ENCODE data around the gene BMP3. TPM values are rescaled to one million over a fixed set of nuclear protein-coding genes. Genes with fewer than 3 reads are reported as not detected.

BMP3 gene
- total RNA-seq, 1 experiment from 2014 or later: 0.17 TPM

DNA sequence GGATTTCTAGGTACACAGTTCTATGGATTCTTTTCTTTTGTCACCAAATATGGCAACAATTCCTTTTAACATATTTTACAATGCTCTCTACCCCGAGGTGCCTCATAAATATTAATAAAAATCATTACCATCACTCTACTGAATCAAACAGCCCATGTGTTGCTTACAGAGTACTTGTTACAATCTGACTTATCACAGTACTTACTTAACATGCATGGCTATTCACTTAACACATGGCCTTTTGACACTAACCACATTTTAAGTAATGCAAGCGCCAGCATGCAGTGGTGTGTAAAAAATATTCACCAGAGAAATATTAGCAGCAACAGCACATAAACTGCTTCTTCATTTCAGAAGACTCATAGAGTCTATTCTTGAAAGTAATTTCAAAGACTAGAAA is 64.9 kb downstream of the BMP3 start:
- BruUV-seq (replicated peaks): no TSS peak
- Mint-ChIP-seq H3K27me3 (ENCODE audit: unreplicated experiment) (no peaks in the 10 kb centered on the region), H3K27ac (ENCODE audit: unreplicated experiment) (no peak overlapping the region), H3K36me3 (ENCODE audit: insufficient read depth, unreplicated experiment) (no peaks in the 10 kb centered on the region), H3K9me3 (ENCODE audit: low read depth, unreplicated experiment) (no peaks in the 10 kb centered on the region), H3K4me1 (ENCODE audit: low read depth, unreplicated experiment) (no peaks in the 10 kb centered on the region), H3K4me3 (ENCODE audit: low read depth, unreplicated experiment) (no peak overlapping the region)
- TF ChIP-seq, protein P1, sequence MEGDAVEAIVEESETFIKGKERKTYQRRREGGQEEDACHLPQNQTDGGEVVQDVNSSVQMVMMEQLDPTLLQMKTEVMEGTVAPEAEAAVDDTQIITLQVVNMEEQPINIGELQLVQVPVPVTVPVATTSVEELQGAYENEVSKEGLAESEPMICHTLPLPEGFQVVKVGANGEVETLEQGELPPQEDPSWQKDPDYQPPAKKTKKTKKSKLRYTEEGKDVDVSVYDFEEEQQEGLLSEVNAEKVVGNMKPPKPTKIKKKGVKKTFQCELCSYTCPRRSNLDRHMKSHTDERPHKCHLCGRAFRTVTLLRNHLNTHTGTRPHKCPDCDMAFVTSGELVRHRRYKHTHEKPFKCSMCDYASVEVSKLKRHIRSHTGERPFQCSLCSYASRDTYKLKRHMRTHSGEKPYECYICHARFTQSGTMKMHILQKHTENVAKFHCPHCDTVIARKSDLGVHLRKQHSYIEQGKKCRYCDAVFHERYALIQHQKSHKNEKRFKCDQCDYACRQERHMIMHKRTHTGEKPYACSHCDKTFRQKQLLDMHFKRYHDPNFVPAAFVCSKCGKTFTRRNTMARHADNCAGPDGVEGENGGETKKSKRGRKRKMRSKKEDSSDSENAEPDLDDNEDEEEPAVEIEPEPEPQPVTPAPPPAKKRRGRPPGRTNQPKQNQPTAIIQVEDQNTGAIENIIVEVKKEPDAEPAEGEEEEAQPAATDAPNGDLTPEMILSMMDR (IDR thresholded peaks at IDR 0.05; ENCODE audit: unreplicated experiment): no peak
- CTCF ChIA-PET: no interaction called here
- intact Hi-C loops (cut with micrococcal nuclease; ENCODE audit: unreplicated experiment): no loop called here
- no peak for DNase-seq

DNA sequence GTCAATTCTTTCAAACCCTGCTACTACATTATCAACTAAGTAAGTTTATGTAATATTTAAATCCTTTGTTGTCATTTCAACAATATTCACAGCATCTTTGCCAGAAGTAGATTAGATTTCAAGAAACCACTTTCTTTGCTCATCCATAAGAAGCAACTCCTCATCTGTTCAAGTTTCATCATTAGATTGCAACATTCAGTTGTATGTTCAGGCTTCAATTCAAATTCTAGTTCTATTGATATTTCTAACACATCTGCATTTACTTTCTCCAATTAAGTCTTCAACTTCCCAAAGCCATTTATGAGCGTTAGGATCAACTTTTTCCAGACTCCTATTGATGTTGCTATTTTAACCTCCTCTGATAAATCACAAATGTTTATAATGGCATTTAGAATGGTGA is 66.1 kb downstream of the BMP3 start:
- intact Hi-C loops (cut with micrococcal nuclease; ENCODE audit: unreplicated experiment): no loop called here
- Mint-ChIP-seq H3K9me3 (ENCODE audit: low read depth, unreplicated experiment) (no peaks in the 10 kb centered on the region), H3K36me3 (ENCODE audit: insufficient read depth, unreplicated experiment) (no peaks in the 10 kb centered on the region), H3K4me1 (ENCODE audit: low read depth, unreplicated experiment) (no peaks in the 10 kb centered on the region), H3K4me3 (ENCODE audit: low read depth, unreplicated experiment) (no peak overlapping the region), H3K27ac (ENCODE audit: unreplicated experiment) (no peak overlapping the region), H3K27me3 (ENCODE audit: unreplicated experiment) (no peaks in the 10 kb centered on the region)
- CTCF ChIA-PET: no interaction called here
- no peak for DNase-seq
- no TSS peak for BruUV-seq (replicated peaks)
- TF ChIP-seq, protein P1 (IDR thresholded peaks at IDR 0.05; ENCODE audit: unreplicated experiment): no peak

DNA sequence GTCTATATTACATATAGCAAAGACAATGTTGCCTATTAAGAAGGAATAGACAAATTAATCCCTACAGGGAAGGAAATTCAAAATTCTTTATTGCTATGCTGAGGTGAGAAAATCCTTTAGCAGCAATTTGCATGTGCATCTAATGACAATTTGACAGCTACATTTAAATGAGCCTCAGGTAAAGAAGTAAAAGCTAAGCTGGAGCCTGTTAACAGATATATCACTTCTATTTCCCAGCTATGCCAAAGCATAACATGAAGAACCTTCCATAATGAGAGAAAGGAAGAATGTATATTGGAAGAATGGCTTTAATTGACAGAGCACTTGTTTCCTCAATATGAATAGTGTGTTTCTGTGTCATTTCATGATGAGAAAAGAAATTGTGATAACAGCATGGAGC is 71.6 kb downstream of the BMP3 start:
- TF ChIP-seq, protein P1 (IDR thresholded peaks at IDR 0.05; ENCODE audit: unreplicated experiment): no peak
- CTCF ChIA-PET: no interaction called here
- H3K27ac Mint-ChIP-seq (ENCODE audit: unreplicated experiment): no peak overlapping the region
- no TSS peak for BruUV-seq (replicated peaks)
- intact Hi-C loops (cut with micrococcal nuclease; ENCODE audit: unreplicated experiment): no loop called here
- no peaks in the 10 kb centered on the region for H3K27me3 Mint-ChIP-seq (ENCODE audit: unreplicated experiment)
- no peak overlapping the region for H3K4me3 Mint-ChIP-seq (ENCODE audit: low read depth, unreplicated experiment)
- H3K4me1 Mint-ChIP-seq (ENCODE audit: low read depth, unreplicated experiment): no peaks in the 10 kb centered on the region
- DNase-seq: no peak
- H3K9me3 Mint-ChIP-seq (ENCODE audit: low read depth, unreplicated experiment): no peaks in the 10 kb centered on the region
- no peaks in the 10 kb centered on the region for H3K36me3 Mint-ChIP-seq (ENCODE audit: insufficient read depth, unreplicated experiment)

DNA sequence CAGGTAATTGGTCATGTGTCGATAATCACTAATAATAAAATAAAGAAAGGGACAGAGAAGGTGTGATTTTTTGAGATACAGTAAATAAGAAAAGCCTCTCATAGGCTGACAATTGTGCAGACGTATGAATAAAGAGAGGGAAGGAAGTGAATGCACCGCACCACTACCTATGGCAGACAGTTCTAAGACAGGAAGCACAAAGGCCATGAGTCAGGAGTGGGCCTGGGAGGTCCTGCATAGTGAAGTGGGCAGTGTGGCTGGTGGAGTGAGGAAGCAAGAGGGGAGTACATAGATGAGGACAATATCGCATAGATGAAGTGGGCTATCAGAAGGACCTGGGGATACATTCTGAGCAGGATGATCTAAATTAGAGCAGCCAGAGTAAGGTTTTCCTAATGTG is 75.6 kb downstream of the BMP3 start:
- intact Hi-C loops (cut with micrococcal nuclease; ENCODE audit: unreplicated experiment): no loop called here
- no peak for DNase-seq
- Mint-ChIP-seq H3K9me3 (ENCODE audit: low read depth, unreplicated experiment) (no peaks in the 10 kb centered on the region), H3K4me3 (ENCODE audit: low read depth, unreplicated experiment) (no peak overlapping the region), H3K4me1 (ENCODE audit: low read depth, unreplicated experiment) (no peaks in the 10 kb centered on the region), H3K36me3 (ENCODE audit: insufficient read depth, unreplicated experiment) (no peaks in the 10 kb centered on the region), H3K27ac (ENCODE audit: unreplicated experiment) (no peak overlapping the region), H3K27me3 (ENCODE audit: unreplicated experiment) (no peaks in the 10 kb centered on the region)
- TF ChIP-seq, protein P1 (IDR thresholded peaks at IDR 0.05; ENCODE audit: unreplicated experiment): no peak
- CTCF ChIA-PET: no interaction called here
- no TSS peak for BruUV-seq (replicated peaks)

Other genes with a start within 250 kb of the BMP3 start
- gene PRKG2, start 184.5 kb downstream of the BMP3 start, total RNA-seq (2022): 0.76 and 1.5 TPM in 2 replicates